GM12872 (cell line): Measurements from ENCODE around the gene RAI1.

Experiments
- CTCF ChIP-seq: IDR thresholded peaks from 3 replicates; pipeline ENCODE4 v1.5.1; 2011; ENCODE audit warnings: low read depth, mild to moderate bottlenecking, low read length, moderate library complexity; ENCODE audit not compliant: insufficient read depth

Gene RAI1

GRCh38 chr17:17668775-17669579, 12.3 kb upstream of the RAI1 start:
- no peak for TF ChIP-seq CTCF

- no peak for TF ChIP-seq CTCF
These were observed 11.6 kb upstream of the RAI1 start for GRCh38 chr17:17669580-17670235.

DNA sequence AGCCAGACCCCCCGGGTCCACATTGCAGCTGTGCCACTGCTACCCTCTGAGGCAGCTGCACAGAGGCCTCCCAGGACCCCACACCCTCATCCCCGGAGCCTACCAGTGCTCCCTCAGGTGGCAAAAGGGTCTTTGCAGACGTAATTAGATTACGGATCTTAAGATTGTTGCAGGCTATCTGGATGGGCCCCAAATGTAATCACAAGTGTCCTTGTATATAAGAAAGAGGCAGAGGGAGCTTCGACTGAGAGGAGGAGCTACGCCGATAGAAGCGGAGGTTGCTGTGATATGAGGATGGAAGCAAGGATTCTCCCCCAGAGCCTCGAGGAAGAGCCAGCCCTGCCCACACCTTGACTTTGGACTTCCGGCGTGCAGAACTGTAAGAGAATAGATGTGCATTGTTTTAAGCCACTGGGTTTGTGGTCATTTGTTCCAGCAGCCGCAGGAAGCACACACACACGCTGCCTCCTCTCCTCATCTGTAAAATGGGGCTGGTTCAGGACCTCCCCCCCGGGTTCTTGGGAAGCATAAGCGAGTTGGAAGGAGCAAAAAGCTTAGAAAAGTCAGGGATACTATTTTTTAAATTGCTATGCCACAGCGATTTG, 10.5 kb upstream of the RAI1 start:
- TF ChIP-seq CTCF = no peak

DNA sequence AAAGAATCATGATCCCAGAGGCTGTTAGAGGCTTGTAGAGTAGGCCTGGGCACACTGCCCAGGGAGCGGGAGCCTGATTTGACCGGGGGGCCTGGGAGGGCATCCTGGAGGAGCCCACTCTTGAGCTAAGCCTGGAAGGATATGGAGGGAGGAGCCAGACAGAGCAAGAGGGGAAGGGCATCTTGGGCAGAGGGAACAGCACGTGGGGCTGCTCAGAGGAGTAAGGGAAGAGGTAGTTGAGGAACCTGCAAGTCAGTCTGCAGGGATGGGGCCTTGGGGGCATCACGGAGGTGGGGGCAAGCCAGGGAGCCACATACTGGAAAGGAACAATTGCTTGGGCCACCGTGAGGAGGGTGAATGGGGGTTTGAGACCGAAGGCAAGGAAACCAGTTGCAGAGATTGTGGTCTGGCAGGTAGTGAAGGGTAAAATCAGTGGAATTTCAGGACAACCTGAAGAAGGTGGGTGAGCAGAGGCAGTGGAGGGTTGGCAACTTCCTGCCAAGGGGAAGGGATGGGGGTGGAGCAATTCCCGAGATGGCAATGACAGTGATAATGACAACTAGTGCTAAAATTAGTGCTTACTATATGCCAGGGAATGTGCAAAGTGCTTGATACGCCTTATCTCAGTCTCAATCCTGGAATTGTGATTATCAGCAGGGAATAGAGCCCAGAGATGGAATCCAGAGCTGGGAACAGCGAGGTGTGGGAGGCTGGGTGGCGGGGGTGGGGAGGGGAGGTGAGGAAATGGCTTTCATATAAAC, 9.7 kb upstream of the RAI1 start:
- no peak for TF ChIP-seq CTCF

GRCh38 chr17:17672453-17673368, 8.5 kb upstream of the RAI1 start:
- no peak for TF ChIP-seq CTCF

DNA sequence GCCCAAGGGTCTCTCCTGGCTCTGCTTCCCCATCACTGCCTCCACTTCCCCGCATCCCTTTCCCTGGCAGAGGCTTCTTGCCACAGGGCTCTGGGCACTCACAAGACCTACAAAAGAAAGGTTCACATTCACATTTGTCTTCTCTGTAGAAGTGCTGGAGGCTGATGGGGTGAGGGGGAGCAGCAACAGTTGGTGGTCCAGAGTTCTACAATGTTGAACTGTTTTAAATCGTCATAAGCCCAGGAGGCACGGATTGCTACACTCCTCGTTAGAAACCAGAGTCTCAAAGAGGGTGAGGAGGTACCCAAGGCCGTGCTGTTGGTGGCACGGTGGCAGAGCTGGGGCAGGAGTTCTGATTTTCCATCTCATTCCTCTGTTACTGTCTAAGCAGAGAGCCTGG, 5.8 kb upstream of the RAI1 start:
- no peak for TF ChIP-seq CTCF
